Bone marrow (tissue), 2 donors: ENCODE data around the gene PRSS33.

Experiments used
- DNase-seq, 2 donors: peaks; one replicate each; lab custom pipeline; 2025; lab: John Stamatoyannopoulos, UW

The PRSS33 gene, protein sequence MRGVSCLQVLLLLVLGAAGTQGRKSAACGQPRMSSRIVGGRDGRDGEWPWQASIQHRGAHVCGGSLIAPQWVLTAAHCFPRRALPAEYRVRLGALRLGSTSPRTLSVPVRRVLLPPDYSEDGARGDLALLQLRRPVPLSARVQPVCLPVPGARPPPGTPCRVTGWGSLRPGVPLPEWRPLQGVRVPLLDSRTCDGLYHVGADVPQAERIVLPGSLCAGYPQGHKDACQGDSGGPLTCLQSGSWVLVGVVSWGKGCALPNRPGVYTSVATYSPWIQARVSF

DNA sequence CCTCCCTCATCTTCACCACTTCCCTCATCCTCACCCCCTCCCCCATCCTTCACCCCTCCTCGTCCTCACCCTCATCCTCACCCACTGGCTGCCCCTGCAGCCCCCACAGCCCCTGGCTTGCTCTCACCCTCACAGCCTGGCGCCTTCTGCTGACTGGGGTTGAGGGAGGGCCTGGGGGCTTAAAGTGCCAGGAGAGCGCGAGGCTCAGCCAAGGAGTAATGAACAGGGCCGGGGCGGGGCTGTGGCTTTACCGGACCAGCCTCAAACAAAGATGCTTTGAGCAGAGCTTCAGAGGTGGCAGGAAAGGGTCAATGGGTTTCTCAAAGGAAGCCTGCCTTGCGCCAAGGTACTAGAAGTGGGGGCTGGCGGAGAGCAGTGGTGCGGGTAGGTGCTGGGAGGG, at the start of gene PRSS33:
Gene PRSS33, minus strand, starts transcription at position 155 of the 400 bp plus-strand sequence. CDS start 1,013 bp downstream, outside the sequence.
- DNase-seq: no peak

DNA sequence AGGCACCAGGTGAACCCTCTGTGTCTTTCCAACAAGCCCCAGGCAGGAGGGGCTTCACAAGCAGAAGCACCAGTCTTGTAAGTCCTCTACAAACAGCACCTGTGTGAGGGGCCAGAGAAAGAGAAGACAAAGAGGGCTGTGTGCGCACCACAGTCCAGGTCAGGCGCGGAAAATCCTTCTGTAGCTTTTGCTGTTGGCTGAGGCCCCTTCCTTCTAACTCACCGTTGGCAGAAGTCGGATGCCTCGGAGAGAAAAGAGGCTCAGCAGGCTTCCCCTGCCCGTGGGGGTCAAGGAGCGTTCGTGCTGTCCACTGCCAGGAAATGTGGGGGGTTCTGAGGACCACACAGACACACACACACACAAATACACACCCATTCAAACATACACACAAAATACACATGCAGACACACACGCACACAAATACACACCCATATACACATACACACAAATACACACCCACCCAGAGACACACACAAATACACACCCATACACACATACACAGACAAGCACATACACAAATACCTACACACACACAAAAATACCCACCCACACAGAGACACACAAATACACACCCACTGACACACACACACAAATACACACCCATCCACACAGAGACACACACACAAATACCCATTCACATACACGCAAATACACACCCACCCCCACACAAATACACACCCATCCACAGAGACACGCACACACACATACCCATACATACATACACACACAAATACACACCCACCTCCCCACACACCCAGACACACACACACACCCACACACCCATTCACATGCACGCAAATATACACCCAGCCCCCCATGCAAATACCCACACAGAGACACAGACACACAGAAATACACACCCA, 49.5 kb upstream of the PRSS33 start:
- DNase-seq: no peak

DNA sequence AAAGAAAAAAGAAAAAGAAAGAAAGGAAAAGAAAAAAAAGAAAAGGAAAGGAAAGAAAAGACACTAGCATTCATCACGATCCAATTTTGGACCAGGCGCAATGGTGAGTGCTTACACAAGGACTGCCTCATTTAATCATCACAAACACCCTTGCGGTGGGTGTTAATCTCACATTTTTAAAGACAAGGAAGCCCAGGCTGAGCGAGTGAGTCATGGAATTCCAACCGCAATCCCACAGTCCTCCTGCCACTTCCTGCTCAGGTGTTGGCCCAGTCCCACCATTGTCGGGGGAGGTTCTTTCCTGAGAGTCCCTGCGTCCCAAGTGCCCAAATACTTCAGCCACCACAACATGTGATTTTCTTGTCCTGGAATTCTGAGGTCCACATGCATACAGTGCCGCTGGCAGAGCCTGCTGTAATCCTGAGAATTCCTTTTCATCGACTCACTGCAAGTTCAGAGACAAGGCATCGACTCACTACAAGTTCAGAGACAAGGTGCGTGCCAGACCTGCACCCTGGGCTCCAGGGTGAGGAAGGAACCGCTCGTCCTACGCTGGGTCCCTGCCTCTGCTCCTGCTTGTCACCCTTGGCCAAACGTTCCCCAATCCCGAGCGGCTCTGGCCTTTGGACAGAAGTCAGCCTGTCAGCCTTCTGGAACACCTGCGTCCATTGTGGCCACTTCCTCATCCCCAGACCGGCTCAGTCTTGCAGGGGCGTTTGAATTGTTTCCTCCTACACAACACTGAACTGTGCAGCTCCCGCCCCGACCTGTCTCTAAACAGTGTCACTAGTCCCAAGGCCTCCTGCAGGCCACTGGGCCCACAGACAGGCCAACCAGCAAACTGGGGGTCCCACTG, 48.5 kb upstream of the PRSS33 start:
- no peak for DNase-seq

DNA sequence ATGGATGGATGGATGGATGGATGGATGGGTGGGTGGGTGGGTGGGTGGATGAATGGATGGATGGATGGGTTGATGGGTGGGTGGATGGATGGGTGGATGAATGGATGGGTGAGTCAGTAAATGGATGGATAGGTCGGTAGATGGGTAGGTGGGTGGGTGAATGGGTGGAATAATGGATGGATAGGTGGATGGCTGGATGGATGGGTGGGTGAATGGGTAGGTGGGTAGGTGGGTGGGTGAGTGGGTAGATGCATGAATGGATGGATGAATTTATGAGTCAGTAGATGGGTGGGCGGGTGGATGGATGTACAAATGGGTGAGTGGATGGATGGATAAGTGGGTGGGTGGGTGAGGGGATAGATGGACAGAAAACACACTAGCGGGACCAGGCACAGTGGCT, 47.6 kb upstream of the PRSS33 start:
- DNase-seq: no peak

DNA sequence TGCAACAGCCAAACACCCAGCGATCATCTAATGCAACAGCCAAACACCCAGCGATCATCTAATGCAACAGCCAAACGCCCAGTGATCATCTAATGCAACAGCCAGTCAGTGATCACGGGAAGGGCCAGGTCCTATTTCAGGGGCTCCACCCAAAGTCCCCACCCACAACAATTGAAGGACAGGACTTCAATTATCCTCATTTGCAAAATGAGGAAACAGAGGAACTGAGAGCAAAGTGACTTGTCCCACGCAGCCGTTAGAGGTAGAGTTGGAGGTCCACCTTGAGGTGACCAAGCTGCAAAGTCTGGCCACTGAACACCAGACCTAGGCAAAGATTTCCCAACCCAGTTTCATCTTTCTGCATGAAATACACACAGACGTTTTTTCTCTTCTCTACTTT, 46.4 kb upstream of the PRSS33 start:
- DNase-seq: no peak

DNA sequence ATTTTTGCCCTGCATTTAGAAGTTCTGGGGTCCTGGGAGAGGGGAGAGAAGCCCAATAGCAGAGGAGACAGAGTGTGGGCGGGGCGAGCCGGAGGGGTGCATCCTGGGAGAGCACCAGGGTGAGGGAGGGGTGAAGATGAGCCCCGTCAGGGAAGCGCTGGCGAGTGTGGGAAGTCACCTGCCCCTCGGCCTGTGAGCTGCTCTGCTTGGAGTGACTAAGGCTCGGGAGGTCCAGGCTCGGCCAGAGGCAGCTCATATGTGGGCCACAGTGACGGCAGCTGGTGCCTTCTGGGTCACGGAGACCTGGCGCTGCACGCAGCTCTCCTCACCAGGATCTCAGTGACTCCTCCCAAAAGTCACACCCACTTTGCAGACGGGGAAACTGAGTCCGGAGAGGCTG, 43.8 kb upstream of the PRSS33 start:
- DNase-seq: no peak

DNA sequence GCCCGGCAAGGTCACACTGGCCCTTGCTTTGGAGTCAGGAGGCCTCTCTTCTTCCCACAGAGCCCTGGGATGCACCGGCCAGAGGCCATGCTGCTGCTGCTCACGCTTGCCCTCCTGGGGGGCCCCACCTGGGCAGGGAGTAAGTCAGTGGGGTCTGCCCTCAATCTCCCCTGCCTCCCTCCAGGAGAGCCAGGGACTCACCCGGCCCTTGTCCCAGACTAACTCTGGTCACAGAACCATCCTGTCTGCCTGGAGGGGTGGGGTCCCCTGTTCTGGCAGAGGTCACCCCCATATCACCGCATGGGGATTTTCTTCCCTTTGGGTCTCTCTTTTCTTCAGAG, 43.0 kb upstream of the PRSS33 start:
- DNase-seq: no peak

DNA sequence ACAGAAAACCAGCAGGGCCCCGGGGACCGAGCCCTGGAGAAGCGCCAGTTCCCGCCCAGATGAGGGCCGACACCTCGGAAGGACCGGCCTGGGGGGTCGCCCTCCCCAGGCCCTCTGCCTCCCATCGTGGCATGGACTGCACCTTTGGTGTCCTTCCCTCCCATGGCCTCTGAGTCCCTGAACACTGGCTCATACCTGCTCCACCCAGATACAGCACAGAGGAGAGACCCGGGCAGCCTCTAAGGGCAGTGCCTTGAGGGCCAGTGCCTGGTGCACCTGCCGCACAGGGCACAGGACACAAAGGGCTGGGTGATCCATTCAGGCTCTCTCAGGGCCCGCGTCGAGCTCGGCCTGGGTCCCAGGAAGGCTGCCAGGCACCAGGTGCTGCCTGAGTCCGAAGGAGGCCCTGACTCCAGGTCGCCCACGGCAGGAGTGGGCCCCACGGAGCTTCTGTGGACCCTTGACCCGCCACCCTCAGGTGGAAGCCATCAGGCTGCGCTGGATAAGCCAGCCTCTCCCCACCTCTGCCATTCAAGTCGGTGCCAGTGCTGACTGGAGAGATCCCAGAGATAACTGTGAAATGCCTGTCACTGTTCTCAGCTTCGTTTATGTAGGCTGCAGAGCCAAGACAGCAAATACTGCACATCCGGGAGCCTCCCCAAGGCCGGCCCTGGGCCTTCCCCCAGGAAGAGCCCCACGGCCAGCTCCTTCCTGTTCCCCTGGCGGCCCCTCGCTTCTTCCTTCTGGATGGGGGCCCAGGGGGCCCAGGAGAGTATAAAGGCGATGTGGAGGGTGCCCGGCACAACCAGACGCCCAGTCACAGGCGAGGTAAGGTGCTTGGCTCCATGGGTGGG, 42.4 kb upstream of the PRSS33 start, which contains the start of gene ZG16B:
Gene ZG16B, plus strand, starts transcription at position 803 of the 854 bp plus-strand sequence. CDS start 139 bp downstream, outside the sequence.
- DNase-seq: no peak

DNA sequence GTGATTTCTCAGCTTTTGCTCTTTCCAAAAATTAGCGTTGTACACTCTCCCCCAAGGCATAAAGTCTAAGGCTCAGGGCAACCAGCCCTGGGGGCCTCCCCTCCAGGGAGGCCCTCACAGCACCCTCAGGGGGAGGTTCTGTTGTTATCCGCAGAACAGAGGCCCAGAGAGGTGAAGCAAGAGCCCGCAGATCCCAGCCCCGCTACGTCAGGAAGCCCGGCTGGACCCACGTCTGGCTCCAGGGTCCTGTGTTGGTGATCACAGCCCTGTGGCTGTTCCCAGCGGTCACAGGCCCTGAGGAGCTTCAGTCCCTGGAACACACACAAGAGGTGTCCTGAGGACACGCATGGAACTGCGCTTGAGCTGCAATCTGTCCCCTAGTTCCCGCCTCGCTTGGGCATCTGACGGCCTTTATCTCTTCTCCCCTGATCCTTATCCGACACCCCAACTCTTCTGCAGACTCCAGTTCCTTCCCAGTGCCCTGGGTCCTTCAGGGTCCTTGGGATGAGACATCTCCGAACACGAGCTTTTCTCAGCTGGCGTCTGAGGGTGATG, 41.6 kb upstream of the PRSS33 start:
- no peak for DNase-seq

DNA sequence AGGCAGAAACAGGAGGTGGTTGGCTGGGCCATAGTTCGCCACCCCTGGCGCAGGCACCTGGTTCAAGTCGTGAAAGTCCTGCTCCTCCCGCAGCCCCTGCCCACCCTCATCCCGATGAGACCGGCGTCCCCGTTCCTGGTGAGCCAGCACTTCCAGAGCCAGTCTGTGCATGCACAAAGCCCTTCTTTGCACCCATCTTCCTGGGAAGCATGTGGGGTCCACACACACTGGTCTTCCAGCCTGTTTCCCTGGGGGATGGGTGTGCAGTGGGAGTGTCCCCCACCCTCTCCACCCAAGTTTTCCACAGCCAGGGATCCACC, 41.1 kb upstream of the PRSS33 start:
- DNase-seq: no peak

DNA sequence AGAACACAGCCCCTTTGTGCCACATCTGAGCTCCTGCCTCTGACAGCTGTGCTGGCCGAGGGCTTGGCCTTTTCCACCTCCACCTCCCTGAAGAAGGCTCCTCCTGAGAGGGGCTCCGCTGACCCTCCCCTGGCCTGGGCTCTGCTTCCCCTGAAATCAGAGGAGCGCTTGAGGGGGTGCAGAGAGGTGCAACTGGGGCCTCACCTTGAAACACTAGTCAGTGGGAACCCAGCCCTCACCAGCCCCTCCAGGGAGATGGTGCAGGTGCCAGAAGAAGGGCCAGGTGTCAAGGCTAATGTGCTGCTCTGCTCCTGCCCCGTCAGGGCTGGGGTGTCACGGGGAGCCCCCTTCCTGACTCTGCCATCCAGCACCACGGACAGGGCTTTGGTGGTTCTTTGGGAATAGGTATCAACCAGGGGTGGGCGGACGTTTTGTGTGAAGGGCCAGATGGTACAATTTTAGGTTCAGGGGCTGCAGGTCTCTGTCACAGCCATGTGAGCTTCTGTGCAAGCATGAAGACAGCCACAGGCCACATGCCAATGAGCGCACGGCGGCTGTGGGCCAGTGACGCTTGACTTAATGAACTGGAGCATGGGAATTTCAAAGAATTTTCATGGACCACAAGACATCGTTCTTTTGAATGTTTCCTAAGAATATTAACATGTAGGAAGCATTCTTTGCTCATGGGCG, 40.6 kb upstream of the PRSS33 start:
- DNase-seq: no peak

DNA sequence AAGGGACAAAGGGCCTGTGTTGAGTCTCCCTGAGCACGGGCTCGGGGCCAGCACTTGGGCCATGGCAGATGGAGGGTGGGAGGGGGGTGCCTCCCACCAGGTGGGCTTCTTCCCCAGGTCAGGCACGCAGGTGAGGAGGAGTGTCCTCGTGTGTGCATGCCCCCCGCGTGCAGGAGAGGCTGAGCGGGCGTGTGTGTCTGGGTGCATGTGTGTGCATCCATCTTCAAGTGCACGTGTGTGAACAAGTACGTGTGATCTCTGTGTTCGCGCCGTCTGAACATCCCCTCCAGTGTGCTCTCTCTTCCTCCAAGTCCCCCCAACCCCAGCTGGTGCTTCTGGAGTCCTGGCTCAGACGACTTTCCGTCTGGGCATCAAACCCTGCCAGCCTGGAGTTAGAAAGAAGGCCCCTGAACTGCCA, 40.0 kb upstream of the PRSS33 start:
- DNase-seq: no peak

DNA sequence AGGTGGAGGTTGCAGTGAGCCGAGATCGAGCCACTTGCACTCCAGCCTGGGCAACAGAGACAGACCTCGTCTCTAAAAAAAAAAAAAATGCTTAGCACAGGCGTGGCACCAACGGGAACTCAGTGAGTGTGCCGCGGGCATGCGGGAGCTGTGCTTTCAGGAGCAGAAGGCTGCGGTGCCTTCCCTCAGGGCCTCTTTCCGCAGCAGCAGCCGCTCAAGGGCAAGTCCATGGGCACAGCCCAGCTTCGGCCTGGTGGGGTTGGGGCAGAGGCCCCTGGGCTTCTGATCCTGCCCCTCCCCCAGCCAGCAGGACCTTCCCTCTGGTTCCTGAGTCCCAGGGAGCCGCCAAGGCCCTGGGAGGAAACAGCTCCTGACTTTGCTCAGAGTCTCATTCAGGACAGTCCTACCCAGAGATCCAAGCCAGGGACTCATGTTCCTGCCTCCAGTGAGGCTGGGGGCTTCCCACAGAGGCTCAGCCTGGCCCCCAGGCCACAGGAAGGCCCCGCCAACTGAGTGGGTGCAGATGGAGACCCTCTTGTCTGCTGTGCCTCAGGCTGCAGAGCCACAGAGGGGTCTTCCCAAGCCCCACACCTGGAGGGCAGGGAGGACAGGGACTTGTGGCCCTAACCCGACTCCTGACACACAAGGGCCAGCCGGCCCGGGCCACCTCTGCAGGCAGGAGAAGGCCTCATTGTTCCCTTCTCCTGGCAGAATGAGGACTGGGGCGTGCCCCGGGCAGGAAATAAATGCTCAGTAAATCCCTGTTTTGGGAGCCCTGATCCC, 39.4 kb upstream of the PRSS33 start:
- DNase-seq: no peak

DNA sequence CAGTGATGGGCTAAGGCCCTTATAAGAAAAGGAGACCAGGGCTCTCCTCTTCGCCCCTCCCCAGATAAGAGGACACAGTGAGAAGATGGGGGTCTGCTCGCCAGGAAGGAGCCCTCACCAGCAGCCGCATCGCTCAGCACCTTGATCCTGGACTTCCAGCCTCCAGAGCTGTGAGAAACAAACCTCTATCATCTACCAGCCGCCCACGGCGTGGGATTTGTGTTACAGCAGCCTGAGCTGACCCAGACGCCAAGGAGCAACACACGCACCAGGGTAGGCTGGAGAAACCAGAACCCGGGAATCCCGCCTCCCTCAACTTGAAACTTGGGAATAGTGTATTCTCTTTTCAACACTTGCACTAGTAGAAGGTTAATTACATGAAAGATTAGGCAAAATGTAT, 38.5 kb upstream of the PRSS33 start:
- DNase-seq: no peak

DNA sequence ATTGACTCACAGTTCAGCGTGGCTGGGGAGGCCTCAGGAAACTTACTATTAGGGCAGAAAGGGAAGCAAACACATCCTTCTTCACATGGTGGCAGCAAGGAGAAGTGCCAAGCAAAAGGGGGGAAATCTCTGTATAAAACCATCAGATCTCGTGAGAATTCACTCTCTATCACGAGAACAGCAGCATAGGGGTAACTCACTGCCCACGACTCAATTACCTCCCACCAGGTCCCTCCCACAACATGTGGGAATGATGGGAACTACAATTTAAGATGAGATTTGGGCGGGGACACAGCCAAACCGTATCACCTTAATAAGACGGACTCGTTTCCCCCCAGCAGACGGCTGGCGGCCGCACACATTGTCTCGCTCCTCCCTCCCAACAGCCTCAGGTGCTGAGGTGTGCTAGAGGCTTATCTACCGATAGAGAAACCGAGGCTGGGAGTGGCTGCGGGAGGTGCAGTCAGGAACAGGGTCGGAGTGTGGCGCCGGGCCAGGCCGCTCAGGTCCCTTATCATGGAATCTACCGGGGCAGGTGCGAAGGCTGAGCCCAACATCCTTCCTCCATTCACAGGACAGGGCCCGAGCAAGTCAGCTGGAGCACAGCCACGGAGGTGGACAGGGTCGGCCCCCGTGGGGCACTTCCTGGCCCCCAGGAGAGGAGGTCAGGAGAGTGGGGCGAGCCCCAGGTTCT, 37.8 kb upstream of the PRSS33 start:
- DNase-seq: no peak

DNA sequence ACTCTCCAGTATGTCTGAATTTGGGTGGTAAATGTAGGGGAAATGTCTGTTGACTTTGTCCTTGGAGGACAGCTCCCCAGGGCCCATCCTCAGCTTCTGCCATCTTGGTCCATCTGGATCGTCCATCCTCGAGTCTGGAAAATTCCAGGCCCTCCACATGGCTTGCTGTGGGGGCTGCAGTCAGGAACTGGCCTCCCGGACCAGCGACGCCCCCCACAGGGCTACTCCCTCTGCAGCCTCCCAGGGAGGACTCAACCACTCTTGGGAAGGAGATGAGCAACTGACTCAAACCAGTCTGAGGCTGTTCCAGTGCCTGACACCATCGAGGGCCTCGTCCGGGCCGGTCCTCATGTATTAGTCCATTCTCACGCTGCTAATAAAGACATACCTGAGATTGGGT, 37.3 kb upstream of the PRSS33 start:
- DNase-seq: no peak

DNA sequence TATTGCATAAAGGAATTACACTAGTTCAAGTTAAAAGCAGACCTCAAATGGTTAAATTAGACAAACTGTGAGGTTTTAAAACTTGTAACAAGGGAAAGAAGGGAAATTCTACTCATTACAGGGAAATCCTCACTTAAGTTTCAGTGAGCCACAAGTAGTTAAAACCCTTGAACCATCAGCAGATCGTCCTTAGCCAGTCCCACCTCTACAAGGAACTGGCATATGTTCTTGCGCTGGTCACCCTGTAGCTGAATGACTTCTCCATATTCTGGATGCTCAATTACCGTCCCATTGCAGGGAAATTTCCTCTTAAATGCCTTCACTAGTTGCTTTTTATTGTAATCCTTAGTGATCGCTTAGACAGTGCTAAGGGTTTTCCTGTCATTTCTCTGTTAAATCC, 35.1 kb upstream of the PRSS33 start:
- no peak for DNase-seq

DNA sequence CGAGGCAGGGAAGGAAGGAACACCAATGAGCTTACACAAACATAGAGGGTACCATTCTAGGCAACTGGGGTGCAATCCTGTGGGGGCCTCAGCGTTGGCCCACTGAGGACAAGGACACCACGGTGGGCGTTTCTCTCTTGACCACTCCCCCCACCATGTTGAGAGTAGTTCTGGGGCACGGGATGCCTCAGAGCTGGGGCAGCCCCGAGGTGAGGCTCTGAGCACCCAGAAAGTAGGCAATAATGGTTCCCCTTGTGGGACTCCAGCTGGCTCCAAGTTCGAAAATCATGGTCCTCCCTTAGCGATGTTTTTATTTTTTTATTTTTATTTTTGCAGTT, 34.8 kb upstream of the PRSS33 start:
- DNase-seq: no peak

DNA sequence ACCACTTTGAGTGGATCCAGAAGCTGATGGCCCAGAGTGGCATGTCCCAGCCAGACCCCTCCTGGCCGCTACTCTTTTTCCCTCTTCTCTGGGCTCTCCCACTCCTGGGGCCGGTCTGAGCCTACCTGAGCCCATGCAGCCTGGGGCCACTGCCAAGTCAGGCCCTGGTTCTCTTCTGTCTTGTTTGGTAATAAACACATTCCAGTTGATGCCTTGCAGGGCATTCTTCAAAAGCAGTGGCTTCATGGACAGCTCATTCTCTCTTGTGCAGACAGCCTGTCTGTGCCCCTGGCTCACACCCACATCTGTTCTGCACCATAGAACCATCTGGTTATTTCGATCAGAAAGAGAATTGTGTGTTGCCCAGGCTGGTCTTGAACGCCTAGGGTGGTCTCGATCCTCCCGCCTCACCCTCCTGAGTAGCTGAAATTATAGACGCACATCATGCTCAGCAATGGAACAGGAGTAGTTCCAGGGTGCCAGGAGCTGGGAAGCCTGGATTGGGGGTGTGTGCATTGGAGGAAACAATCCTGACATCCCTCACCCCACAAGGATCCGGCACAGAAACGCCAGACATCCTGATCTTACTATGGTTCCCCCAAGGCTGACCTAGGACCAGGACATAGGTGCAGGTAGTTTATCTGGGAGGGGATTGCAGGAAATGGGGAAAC, 34.3 kb upstream of the PRSS33 start:
- no peak for DNase-seq
